ENCODE measurements around the gene GLB1L2. TPM values are rescaled to one million over a fixed set of nuclear protein-coding genes. Genes with fewer than 3 reads are reported as not detected.

The GLB1L2 gene
- total RNA-seq, 4 donors from 2014 or later, result 13.4 to 31.6 (median 25.8) TPM

DNA sequence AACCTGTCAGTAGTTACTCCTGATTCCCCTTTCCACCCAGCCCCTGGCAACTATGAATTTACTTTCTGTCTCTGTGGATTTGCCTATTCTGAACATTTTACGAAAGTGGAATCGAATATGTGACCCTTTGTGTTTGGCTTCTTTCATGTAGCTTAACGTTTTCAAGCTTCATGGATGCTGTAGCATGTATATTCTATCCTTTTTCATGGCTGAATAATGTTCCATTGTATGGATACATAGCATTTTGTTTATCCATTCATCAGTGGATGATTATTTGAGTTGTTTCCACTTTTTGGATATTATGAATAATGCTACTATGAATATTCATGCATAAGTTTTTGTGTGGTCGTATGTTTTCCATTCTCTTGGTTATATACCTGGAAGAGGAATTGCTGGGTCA lies 9.2 kb upstream of the GLB1L2 start:
- no peak overlapping the region for H3K4me3 ChIP-seq (replicated peaks in 1 of 3)
- H3K4me1 ChIP-seq, result no peaks in the 10 kb centered on the region
- H3K27ac ChIP-seq, result no peak overlapping the region
- H3K9me3 ChIP-seq, result no peaks in the 10 kb centered on the region
- no peaks in the 10 kb centered on the region for H3K36me3 ChIP-seq
- WGBS, 2 donors, result 87 to 94% methylated on average over 4 of the region's 4 CpGs
- no peaks in the 10 kb centered on the region for H3K27me3 ChIP-seq
- TF ChIP-seq POLR2A (IDR thresholded peaks at IDR 0.05), result no peak
- TF ChIP-seq, protein P1, sequence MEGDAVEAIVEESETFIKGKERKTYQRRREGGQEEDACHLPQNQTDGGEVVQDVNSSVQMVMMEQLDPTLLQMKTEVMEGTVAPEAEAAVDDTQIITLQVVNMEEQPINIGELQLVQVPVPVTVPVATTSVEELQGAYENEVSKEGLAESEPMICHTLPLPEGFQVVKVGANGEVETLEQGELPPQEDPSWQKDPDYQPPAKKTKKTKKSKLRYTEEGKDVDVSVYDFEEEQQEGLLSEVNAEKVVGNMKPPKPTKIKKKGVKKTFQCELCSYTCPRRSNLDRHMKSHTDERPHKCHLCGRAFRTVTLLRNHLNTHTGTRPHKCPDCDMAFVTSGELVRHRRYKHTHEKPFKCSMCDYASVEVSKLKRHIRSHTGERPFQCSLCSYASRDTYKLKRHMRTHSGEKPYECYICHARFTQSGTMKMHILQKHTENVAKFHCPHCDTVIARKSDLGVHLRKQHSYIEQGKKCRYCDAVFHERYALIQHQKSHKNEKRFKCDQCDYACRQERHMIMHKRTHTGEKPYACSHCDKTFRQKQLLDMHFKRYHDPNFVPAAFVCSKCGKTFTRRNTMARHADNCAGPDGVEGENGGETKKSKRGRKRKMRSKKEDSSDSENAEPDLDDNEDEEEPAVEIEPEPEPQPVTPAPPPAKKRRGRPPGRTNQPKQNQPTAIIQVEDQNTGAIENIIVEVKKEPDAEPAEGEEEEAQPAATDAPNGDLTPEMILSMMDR (IDR thresholded peaks at IDR 0.05), result no peak
- intact Hi-C loops (cut with DNase I), result no loop called here
- no peak for DNase-seq

DNA sequence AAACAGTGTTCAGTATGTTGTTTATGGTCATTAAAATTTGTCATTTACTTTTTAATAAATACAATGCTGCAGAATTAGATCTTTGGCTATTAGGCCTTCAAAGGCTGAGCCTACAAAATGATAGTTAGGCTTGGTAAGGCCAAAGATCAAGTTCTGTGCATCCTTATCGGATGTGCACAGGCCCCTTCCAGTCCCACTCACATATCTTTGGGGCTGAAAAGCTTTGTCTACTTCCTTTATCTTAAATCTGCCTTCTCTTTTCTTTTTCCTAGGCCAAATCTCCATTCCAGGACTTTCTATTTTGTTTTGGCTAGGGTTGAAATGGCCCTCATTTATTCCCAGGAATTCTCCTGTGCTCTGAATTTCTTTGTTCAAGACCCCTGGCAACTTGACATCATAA lies 3.4 kb upstream of the GLB1L2 start:
- 98 to 100% methylated on average over 1 of the region's 1 CpG for WGBS, 2 donors
- TF ChIP-seq, protein P1 (IDR thresholded peaks at IDR 0.05), result no peak
- TF ChIP-seq POLR2A (IDR thresholded peaks at IDR 0.05), result no peak
- Histone ChIP-seq H3K36me3 (no peaks in the 10 kb centered on the region), H3K27me3 (no peaks in the 10 kb centered on the region), H3K27ac (no peak overlapping the region), H3K4me1 (peaks cover 6 to 16% of the 10 kb centered on the region in 2 donors), H3K4me3 (replicated peaks in 1 of 3) (no peak overlapping the region), H3K9me3 (no peaks in the 10 kb centered on the region)
- intact Hi-C loops (cut with DNase I), result no loop called here
- no peak for DNase-seq

DNA sequence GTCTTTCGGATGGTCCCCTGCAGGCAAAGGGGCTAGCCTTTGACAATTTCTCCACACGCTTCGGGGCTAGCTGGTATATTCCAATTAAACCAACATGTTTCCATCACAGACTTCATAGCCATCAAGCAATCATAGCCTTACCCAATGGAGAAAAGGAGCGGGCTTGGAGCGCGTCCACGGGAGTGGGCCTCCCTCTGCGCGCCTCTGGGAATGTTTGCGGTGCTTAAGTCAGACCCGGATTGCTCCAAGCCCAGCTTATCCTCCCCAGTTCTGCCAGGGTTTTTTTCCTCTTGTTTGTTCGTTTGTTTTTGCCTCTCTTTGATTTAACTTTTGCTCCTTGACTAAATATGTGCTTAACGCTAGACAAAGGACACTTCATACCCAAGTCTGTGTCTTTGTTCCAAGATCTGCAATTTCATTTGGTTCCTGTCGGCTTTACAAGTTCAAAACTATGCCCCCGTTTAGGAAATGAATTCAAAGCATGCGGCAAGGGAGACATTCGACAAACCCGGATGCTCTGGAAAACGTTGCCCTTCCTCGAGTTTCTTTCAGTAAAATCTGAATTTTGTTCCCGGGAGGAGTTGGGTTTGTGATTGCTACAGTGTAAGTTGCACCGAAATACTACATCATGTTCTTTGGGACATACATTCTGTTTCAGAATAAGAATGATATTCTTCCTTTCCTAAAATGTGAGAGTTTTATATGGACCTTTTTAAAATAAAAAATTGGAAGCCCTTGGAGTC lies 1.0 kb upstream of the GLB1L2 start:
- no peak overlapping the region for H3K27ac ChIP-seq
- no peaks in the 10 kb centered on the region for H3K36me3 ChIP-seq
- peak overlapping the region in 1 of 3 donors; percentile 28 for H3K4me3 ChIP-seq (replicated peaks in 1 of 3)
- 39% methylated on average over 22 of the region's 22 CpGs for WGBS, 2 donors
- H3K9me3 ChIP-seq, result no peaks in the 10 kb centered on the region
- DNase-seq, result no peak
- TF ChIP-seq POLR2A (IDR thresholded peaks at IDR 0.05), result no peak
- TF ChIP-seq, protein P1 (IDR thresholded peaks at IDR 0.05), result no peak
- H3K27me3 ChIP-seq, result no peaks in the 10 kb centered on the region
- peaks cover 6 to 16% of the 10 kb centered on the region in 2 donors for H3K4me1 ChIP-seq
- intact Hi-C loops (cut with DNase I), result loop anchor here (5.0 kb wide), 1 partner anchor 78 kb away; the partner anchor contains the start of genes ACAD8 and THYN1

DNA sequence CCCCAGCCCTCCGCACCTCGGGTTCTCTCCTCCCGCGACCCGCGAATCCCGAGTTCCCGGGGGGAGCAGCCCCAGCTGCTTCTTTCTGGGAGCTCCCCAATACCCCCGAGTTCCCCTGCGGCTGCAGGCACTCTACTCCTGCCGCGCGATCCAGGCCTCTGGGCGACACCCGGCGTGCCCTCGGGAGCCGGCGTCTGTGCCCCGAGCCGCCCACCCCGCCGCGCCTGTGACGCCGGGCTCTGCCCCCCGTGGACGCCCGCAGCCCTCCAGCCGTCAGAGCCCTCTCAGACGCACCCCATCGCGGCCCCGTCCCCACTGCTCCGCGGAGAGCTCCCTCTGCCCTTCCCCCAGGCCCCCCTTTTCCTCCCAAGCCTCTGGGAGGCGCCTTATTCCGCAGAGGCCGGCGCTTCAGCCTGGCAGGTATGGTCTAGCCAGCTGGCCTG lies 422 bp downstream of the GLB1L2 start:
- Histone ChIP-seq H3K9me3 (no peaks in the 10 kb centered on the region), H3K4me1 (peaks cover 6 to 16% of the 10 kb centered on the region in 2 donors), H3K27me3 (no peaks in the 10 kb centered on the region), H3K4me3 (replicated peaks in 1 of 3) (peak overlapping the region; percentile 25 to 55 (median 48)), H3K27ac (peak overlapping the region in 1 of 3 donors; percentile 21), H3K36me3 (no peaks in the 10 kb centered on the region)
- no peak for TF ChIP-seq POLR2A (IDR thresholded peaks at IDR 0.05)
- TF ChIP-seq, protein P1 (IDR thresholded peaks at IDR 0.05), result peak in 1 of 6 experiments; percentile 5
- 0 to 14% methylated on average over 4 to 5 of the region's 40 CpGs for WGBS, 2 donors
- intact Hi-C loops (cut with DNase I), result loop anchor here (5.0 kb wide), 1 partner anchor 80 kb away; the partner anchor contains the start of genes ACAD8 and THYN1
- DNase-seq, result peak; percentile 48 to 50

DNA sequence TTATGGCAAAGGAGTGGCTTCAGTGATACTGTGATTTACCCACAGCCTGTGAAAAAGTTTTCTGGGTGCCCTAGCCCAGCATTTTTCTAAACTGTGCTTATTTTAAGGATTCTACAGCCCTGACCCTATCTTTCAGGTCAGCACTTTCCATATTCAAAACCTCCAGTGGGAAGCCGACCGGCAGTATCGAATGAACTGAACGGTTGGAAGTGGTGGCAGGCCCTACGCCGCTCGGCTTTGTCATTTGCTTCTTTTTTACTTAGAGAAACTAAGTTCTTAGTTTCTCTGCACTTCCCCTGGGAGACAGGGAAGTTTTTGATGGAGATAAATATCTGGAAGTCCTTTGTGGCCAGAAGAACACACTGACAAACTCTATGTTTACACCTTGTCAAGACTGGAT lies 994 bp downstream of the GLB1L2 start:
- peaks cover 6 to 16% of the 10 kb centered on the region in 2 donors for H3K4me1 ChIP-seq
- no peaks in the 10 kb centered on the region for H3K36me3 ChIP-seq
- no peaks in the 10 kb centered on the region for H3K9me3 ChIP-seq
- TF ChIP-seq POLR2A (IDR thresholded peaks at IDR 0.05), result no peak
- TF ChIP-seq, protein P1 (IDR thresholded peaks at IDR 0.05), result no peak
- H3K27ac ChIP-seq, result no peak overlapping the region
- intact Hi-C loops (cut with DNase I), result loop anchor here (5.0 kb wide), 1 partner anchor 80 kb away; the partner anchor contains the start of genes ACAD8 and THYN1
- no peaks in the 10 kb centered on the region for H3K27me3 ChIP-seq
- DNase-seq, result no peak
- 80 to 87% methylated on average over 7 of the region's 7 CpGs for WGBS, 2 donors
- no peak overlapping the region for H3K4me3 ChIP-seq (replicated peaks in 1 of 3)

Data from thyroid gland (tissue), 4 donors.